CD4-positive, alpha-beta T cell (primary cell): ENCODE results near the gene NRG4. TPM values are rescaled to one million over a fixed set of nuclear protein-coding genes. Genes with fewer than 3 reads are reported as not detected.
"Not testable (repeated sequence)": the region's sequence is repeated elsewhere in the genome, so short reads cannot be mapped to it uniquely, and the experiment has no call there.

Experiments used
- ATAC-seq: fragments of 200-7000 bp; cut with Tn5 transposase; one replicate; pipeline ENCODE4 v1.10.0; 2022; ENCODE audit warnings: mild to moderate bottlenecking; ENCODE audit not compliant: poor library complexity
- CTCF ChIA-PET: fragments of 350-600 bp; sonication (Branson Sonifier 250); formaldehyde crosslinking; loops from one replicate; lab custom pipeline; 2021; ENCODE audit warnings: antibody characterized with exemption, inconsistent platforms; lab: Charles Lee
- POLR2A ChIA-PET: fragments of 350-600 bp; sonication (Branson Sonifier 250); formaldehyde crosslinking; loops from one replicate; lab custom pipeline; 2021; ENCODE audit warnings: antibody characterized with exemption, inconsistent platforms; lab: Charles Lee
- DNase-seq, 14 experiments: peaks; one replicate each; pipeline ENCODE4 v3.0.0-alpha.2; 2013 to 2020; ENCODE audit warnings: mixed read lengths in 2 of 14
- H3K27ac ChIP-seq, 2 donors: one replicate each; pipeline versions ENCODE4 v1.5.1 to v1.7.0; 2013; ENCODE audit warnings: low read length in 2 of 2, low read depth in 1 of 2, mild to moderate bottlenecking in 1 of 2
- H3K27me3 ChIP-seq, 2 experiments: 1 replicate in 1 of 2; 2 replicates in 1 of 2; pipeline versions ENCODE4 v1.6.1 to v1.7.0; 2013; ENCODE audit warnings: low read length in 2 of 2, control low read depth in 1 of 2, mild to moderate bottlenecking in 1 of 2, moderate library complexity in 1 of 2; ENCODE audit not compliant: insufficient read depth in 2 of 2, control insufficient read depth in 1 of 2
- H3K36me3 ChIP-seq: one replicate; pipeline ENCODE4 v1.6.1; 2013; ENCODE audit warnings: low read length, control low read depth; ENCODE audit not compliant: insufficient read depth
- H3K4me1 ChIP-seq: one replicate; pipeline ENCODE4 v1.6.1; 2013; ENCODE audit warnings: low read length, control low read depth; ENCODE audit not compliant: insufficient read depth
- H3K4me3 ChIP-seq: one replicate; pipeline ENCODE4 v1.5.1; 2013; ENCODE audit warnings: mild to moderate bottlenecking, low read length, moderate library complexity
- H3K9me3 ChIP-seq, 2 experiments: 1 replicate in 1 of 2; 2 replicates in 1 of 2; pipeline versions ENCODE4 v1.6.1 to v1.7.0; 2013; ENCODE audit warnings: low read length in 2 of 2, mild to moderate bottlenecking in 2 of 2, control low read depth in 1 of 2, moderate library complexity in 1 of 2; ENCODE audit not compliant: control insufficient read depth in 1 of 2, insufficient read depth in 1 of 2
- H3K27ac Mint-ChIP-seq: one replicate; pipeline ENCODE4 v1.8.0; 2020; ENCODE audit warnings: mixed read lengths
- H3K27me3 Mint-ChIP-seq: one replicate; pipeline ENCODE4 v1.8.0; 2021; ENCODE audit warnings: mixed read lengths
- H3K36me3 Mint-ChIP-seq: one replicate; pipeline ENCODE4 v1.8.0; 2021; ENCODE audit warnings: low read depth, mixed read lengths
- H3K4me1 Mint-ChIP-seq: one replicate; pipeline ENCODE4 v1.8.0; 2021; ENCODE audit warnings: low read depth, mixed read lengths
- H3K4me3 Mint-ChIP-seq: one replicate; pipeline ENCODE4 v1.8.0; 2020; ENCODE audit warnings: mild to moderate bottlenecking, mixed read lengths
- H3K9me3 Mint-ChIP-seq: one replicate; pipeline ENCODE4 v1.8.0; 2020; ENCODE audit warnings: mixed read lengths
- intact Hi-C, 2 experiments: fragments of 100-400 bp; cut with DNase I in 1 of 2; cut with micrococcal nuclease in 1 of 2; formaldehyde crosslinking; loops; one replicate each; pipeline versions ENCODE4 v1.15.1 to v1.9.0; 2023 to 2025; cut with DNase I, micrococcal nuclease
- total RNA-seq, 174 experiments: library from RNA in 2 of 174; stranded (reverse) in 2 of 174; gene quantifications; one replicate each; pipeline ENCODE4 v1.2.3 and lab custom pipeline; 2021 to 2026
- TF ChIP-seq, protein P1 (sequence below): fragments of 200-600 bp; IDR thresholded peaks from one replicate; pipeline ENCODE4 v1.8.0; 2022; ENCODE audit warnings: antibody characterized with exemption, mild to moderate bottlenecking

The NRG4 gene
- total RNA-seq, 2 experiments from 2014 or later, result not detected

DNA sequence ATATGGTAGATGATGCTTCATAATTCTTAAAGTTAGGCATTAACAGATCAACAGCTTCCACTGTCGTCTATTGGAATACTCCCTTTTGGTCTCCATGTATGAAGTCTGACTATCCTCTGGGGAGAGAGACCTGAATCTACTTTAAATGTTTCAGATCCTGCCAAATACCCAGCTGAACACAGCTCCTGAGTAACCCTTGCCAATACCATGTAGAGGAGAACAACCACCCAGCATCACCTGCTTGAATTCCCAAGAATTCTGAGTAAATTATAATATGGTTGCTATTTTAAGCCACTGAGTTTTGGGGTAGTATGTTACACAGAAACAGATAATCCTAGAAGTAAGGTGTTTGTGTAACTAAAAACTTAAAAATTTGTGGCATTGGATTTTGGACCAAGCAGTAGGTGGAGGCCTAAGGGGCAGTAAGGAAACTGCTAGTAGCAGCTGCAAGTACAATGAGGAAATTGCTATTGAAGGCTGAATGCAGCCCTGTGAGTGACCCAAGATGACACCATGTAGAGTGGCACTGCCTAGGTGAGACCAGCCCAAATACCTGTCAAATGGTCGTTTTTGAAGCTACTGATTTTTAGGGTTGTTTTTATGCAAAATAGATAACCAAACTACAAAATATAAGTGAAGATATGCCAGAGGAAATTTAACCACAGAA, 30.9 kb downstream of the NRG4 start:
- intact Hi-C loops, result no loop called here
- Histone ChIP-seq H3K36me3 (no peaks in the 10 kb centered on the region), H3K27ac (no peak overlapping the region), H3K4me3 (no peak overlapping the region), H3K4me1 (no peaks in the 10 kb centered on the region), H3K27me3 (peaks cover 0 to 8% of the 10 kb centered on the region in 2 experiments), H3K9me3 (peaks cover 0 to 9% of the 10 kb centered on the region in 2 experiments)
- no peaks in the 10 kb centered on the region for H3K4me1 Mint-ChIP-seq
- DNase-seq (no peak), ATAC-seq (no peak)
- no peaks in the 10 kb centered on the region for H3K9me3 Mint-ChIP-seq
- TF ChIP-seq, protein P1, sequence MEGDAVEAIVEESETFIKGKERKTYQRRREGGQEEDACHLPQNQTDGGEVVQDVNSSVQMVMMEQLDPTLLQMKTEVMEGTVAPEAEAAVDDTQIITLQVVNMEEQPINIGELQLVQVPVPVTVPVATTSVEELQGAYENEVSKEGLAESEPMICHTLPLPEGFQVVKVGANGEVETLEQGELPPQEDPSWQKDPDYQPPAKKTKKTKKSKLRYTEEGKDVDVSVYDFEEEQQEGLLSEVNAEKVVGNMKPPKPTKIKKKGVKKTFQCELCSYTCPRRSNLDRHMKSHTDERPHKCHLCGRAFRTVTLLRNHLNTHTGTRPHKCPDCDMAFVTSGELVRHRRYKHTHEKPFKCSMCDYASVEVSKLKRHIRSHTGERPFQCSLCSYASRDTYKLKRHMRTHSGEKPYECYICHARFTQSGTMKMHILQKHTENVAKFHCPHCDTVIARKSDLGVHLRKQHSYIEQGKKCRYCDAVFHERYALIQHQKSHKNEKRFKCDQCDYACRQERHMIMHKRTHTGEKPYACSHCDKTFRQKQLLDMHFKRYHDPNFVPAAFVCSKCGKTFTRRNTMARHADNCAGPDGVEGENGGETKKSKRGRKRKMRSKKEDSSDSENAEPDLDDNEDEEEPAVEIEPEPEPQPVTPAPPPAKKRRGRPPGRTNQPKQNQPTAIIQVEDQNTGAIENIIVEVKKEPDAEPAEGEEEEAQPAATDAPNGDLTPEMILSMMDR, result no peak
- no peaks in the 10 kb centered on the region for H3K36me3 Mint-ChIP-seq
- H3K27ac Mint-ChIP-seq, result no peak overlapping the region
- peaks cover 21% of the 10 kb centered on the region for H3K27me3 Mint-ChIP-seq
- CTCF ChIA-PET, result interaction anchor here (1.4 kb wide), 1 partner anchor 10 kb away, joined by 3 read pairs; no protein-coding TSS in a partner anchor
- no peak overlapping the region for H3K4me3 Mint-ChIP-seq
- POLR2A ChIA-PET, result no interaction called here

DNA sequence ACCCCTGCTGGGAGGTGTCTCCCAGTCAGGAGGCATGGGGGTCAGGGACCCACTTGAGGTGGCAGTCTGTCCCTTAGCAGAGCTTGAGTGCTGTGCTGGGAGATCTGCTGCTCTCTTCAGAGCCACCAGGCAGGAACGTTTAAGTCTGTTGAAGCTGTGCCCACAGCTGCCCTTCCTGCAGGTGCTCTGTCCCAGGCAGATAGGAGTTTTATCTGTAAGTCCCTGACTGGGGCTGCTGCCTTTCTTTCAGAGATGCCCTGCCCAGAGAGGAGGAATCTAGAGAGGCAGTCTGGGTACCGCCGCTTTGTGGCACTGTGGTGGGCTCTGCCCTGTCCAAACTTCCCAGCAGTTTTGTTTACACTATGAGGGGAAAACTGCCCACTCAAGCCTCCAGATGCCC, 35.5 kb downstream of the NRG4 start:
- H3K27me3 ChIP-seq, H3K4me1 Mint-ChIP-seq, H3K9me3 ChIP-seq, H3K36me3 Mint-ChIP-seq, intact Hi-C loops, ATAC-seq, H3K4me3 Mint-ChIP-seq, H3K27ac ChIP-seq, H3K4me3 ChIP-seq, H3K27ac Mint-ChIP-seq, H3K9me3 Mint-ChIP-seq, DNase-seq, CTCF ChIA-PET, POLR2A ChIA-PET, H3K4me1 ChIP-seq, H3K36me3 ChIP-seq: not testable (repeated sequence)
- peaks cover 42% of the 10 kb centered on the region for H3K27me3 Mint-ChIP-seq

DNA sequence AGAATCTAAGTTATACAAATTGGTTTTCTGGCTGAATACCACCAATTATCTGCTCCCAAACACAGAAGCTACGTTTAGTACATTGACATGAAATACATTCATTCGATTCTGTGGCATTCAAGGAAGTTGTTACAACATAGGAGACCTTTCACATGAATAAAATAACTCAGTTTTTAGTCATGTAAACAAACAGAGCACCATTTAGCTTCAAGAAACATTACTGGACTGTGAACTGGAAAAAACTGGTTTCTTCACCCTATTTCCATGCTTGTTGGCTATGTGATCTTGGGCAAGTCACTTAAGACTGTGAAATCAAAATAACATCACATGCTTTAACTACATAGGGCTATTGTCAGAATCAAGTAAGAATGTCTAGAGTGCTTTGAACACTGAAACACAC, 46.2 kb downstream of the NRG4 start:
- intact Hi-C loops, result no loop called here
- Mint-ChIP-seq H3K4me3 (no peak overlapping the region), H3K36me3 (no peaks in the 10 kb centered on the region), H3K4me1 (no peaks in the 10 kb centered on the region), H3K27me3 (peaks cover 9% of the 10 kb centered on the region), H3K9me3 (no peaks in the 10 kb centered on the region), H3K27ac (no peak overlapping the region)
- Histone ChIP-seq H3K27me3 (no peaks in the 10 kb centered on the region), H3K4me1 (no peaks in the 10 kb centered on the region), H3K36me3 (no peaks in the 10 kb centered on the region), H3K4me3 (no peak overlapping the region), H3K27ac (no peak overlapping the region), H3K9me3 (no peaks in the 10 kb centered on the region)
- DNase-seq (no peak), ATAC-seq (no peak)
- ChIA-PET CTCF (interaction anchor here (2.2 kb wide), 1 partner anchor 10 kb away, joined by 6 read pairs; no protein-coding TSS in a partner anchor), POLR2A (no interaction called here)
- TF ChIP-seq, protein P1, result no peak

DNA sequence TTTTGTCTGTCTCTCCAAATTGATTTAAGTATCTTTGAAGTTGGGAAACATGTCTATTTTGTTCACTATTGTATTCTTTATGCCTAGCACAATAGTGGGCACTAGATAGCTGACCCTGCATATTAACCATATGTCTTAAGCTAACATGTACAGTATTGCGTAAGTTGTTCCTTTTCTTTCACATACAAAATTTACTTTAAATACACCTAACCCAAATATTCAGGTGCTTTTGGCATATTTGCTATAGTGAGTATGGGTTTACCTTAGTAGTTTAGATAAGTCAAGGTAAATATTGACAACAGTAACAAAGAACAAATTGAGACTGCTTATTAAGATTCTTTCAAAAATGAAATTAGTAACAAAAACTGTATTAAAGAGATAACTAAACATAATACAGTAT, 50.9 kb downstream of the NRG4 start:
- DNase-seq (no peak), ATAC-seq (no peak)
- Mint-ChIP-seq H3K4me1 (no peaks in the 10 kb centered on the region), H3K4me3 (no peak overlapping the region), H3K9me3 (no peaks in the 10 kb centered on the region), H3K27ac (no peak overlapping the region), H3K36me3 (no peaks in the 10 kb centered on the region), H3K27me3 (peaks cover 29% of the 10 kb centered on the region)
- TF ChIP-seq, protein P1, result no peak
- H3K4me3 ChIP-seq, result no peak overlapping the region
- no peaks in the 10 kb centered on the region for H3K9me3 ChIP-seq
- H3K4me1 ChIP-seq, result no peaks in the 10 kb centered on the region
- H3K27me3 ChIP-seq, result peaks cover 6 to 8% of the 10 kb centered on the region in 2 experiments
- intact Hi-C loops, result no loop called here
- ChIA-PET CTCF (interaction anchor here (1.7 kb wide), 1 partner anchor 10 kb away, joined by 3 read pairs; no protein-coding TSS in a partner anchor), POLR2A (no interaction called here)
- no peaks in the 10 kb centered on the region for H3K36me3 ChIP-seq
- no peak overlapping the region for H3K27ac ChIP-seq
